Chondrocyte (in vitro differentiated cells): ENCODE data around the gene JAKMIP1. TPM values are rescaled to one million over a fixed set of nuclear protein-coding genes. Genes with fewer than 3 reads are reported as not detected.

Experiments used
- DNase-seq: peaks from one replicate; pipeline ENCODE4 v3.0.0; 2021; ENCODE audit warnings: mixed read lengths, low spot score
- H3K27ac Mint-ChIP-seq: one replicate; pipeline ENCODE4 v1.8.0; 2021; ENCODE audit warnings: mild to moderate bottlenecking, moderate library complexity, mixed read lengths; ENCODE audit not compliant: unreplicated experiment
- H3K27me3 Mint-ChIP-seq: 2 replicates; pipeline ENCODE4 v1.8.0; 2021; ENCODE audit warnings: low read depth, mixed read lengths
- H3K36me3 Mint-ChIP-seq: 2 replicates; pipeline ENCODE4 v1.8.0; 2021; ENCODE audit warnings: low read depth, mixed read lengths
- H3K4me1 Mint-ChIP-seq: 2 replicates; pipeline ENCODE4 v1.8.0; 2021; ENCODE audit warnings: low read depth, mild to moderate bottlenecking, mixed read lengths
- H3K4me3 Mint-ChIP-seq: one replicate; pipeline ENCODE4 v1.8.0; 2021; ENCODE audit warnings: mild to moderate bottlenecking, moderate library complexity, mixed read lengths; ENCODE audit not compliant: unreplicated experiment
- H3K9me3 Mint-ChIP-seq: 2 replicates; pipeline ENCODE4 v1.8.0; 2021; ENCODE audit warnings: low read depth, mixed read lengths
- total RNA-seq: library from RNA; stranded (reverse); gene quantifications from 3 replicates; pipeline ENCODE4 v1.2.1, GENCODE V29; 2021
- TF ChIP-seq, protein P1 (sequence below): fragments of 200-600 bp; sonication (generic); IDR thresholded peaks from 2 replicates; pipeline ENCODE4 v1.5.0; 2021; ENCODE audit warnings: antibody characterized with exemption, mild to moderate bottlenecking, moderate library complexity

Gene JAKMIP1
- total RNA-seq, 1 donor from 2014 or later: 0.10 TPM

DNA sequence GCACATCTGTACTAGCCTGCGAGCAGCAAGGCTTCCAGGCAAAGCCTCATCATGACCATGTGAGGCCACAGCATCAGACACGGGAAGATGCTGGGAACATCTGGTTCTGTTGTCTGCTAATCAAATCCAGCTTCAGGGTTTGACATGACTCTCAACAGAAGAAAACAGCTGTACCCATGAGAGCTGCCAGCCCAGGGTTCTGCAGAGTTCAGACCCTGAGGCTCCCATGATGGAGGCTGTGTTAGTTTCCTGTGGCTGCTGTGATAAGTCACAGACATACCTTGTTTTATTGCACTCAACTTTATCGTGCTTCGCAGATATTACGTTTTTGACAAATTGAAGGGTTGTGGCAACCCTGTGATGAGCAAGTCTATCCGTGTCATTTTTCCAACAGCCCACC is 37.5 kb downstream of the JAKMIP1 start:
- Mint-ChIP-seq H3K9me3 (peaks cover 22% of the 10 kb centered on the region), H3K4me3 (no peak overlapping the region), H3K4me1 (no peaks in the 10 kb centered on the region), H3K27me3 (peaks cover 14% of the 10 kb centered on the region), H3K27ac (no peak overlapping the region), H3K36me3 (no peaks in the 10 kb centered on the region)
- TF ChIP-seq, protein P1, sequence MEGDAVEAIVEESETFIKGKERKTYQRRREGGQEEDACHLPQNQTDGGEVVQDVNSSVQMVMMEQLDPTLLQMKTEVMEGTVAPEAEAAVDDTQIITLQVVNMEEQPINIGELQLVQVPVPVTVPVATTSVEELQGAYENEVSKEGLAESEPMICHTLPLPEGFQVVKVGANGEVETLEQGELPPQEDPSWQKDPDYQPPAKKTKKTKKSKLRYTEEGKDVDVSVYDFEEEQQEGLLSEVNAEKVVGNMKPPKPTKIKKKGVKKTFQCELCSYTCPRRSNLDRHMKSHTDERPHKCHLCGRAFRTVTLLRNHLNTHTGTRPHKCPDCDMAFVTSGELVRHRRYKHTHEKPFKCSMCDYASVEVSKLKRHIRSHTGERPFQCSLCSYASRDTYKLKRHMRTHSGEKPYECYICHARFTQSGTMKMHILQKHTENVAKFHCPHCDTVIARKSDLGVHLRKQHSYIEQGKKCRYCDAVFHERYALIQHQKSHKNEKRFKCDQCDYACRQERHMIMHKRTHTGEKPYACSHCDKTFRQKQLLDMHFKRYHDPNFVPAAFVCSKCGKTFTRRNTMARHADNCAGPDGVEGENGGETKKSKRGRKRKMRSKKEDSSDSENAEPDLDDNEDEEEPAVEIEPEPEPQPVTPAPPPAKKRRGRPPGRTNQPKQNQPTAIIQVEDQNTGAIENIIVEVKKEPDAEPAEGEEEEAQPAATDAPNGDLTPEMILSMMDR: no peak
- no peak for DNase-seq

DNA sequence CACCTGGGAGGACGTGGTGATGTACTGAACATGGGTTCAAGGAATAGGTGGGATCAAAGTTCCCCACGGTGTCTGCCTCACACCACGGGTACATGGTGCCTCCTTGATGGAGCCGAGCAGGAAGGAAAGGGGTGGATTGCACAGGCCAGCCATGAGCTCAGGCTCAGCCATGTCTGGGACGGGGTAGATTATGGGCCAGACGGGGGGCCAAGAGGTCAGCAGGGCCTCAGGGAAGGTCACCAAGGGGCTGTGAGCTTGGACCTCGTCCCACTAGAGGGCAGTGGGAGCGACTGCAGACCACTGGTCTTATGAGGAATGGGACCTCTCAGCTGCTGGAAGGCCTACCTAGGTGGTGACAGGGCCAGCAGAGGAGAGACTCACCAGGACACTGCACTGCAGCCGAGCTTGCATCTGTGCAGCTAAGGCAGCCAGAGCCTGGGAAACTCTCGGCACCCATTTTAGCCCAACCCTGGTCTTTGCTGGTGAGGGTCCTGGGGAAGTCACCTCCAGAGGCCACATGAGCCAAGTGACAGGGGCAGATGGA is 38.4 kb downstream of the JAKMIP1 start:
- Mint-ChIP-seq H3K4me3 (no peak overlapping the region), H3K4me1 (no peaks in the 10 kb centered on the region), H3K9me3 (peaks cover 22% of the 10 kb centered on the region), H3K27me3 (peaks cover 22% of the 10 kb centered on the region), H3K36me3 (no peaks in the 10 kb centered on the region), H3K27ac (no peak overlapping the region)
- TF ChIP-seq, protein P1: no peak
- DNase-seq: no peak

GRCh38 chr4:6160536-6160935 is 39.8 kb downstream of the JAKMIP1 start:
- peaks cover 34% of the 10 kb centered on the region for H3K27me3 Mint-ChIP-seq
- peaks cover 22% of the 10 kb centered on the region for H3K9me3 Mint-ChIP-seq
- TF ChIP-seq, protein P1: no peak
- H3K4me3 Mint-ChIP-seq: no peak overlapping the region
- no peak for DNase-seq
- H3K36me3 Mint-ChIP-seq: no peaks in the 10 kb centered on the region
- no peaks in the 10 kb centered on the region for H3K4me1 Mint-ChIP-seq
- H3K27ac Mint-ChIP-seq: no peak overlapping the region

- H3K4me3 Mint-ChIP-seq: no peak overlapping the region
- H3K27me3 Mint-ChIP-seq: peaks cover 46% of the 10 kb centered on the region
- no peaks in the 10 kb centered on the region for H3K4me1 Mint-ChIP-seq
- DNase-seq: no peak
- TF ChIP-seq, protein P1: no peak
- no peak overlapping the region for H3K27ac Mint-ChIP-seq
- no peaks in the 10 kb centered on the region for H3K36me3 Mint-ChIP-seq
- peaks cover 3% of the 10 kb centered on the region for H3K9me3 Mint-ChIP-seq
Observed at GRCh38 chr4:6157926-6158325, 42.4 kb downstream of the JAKMIP1 start.

DNA sequence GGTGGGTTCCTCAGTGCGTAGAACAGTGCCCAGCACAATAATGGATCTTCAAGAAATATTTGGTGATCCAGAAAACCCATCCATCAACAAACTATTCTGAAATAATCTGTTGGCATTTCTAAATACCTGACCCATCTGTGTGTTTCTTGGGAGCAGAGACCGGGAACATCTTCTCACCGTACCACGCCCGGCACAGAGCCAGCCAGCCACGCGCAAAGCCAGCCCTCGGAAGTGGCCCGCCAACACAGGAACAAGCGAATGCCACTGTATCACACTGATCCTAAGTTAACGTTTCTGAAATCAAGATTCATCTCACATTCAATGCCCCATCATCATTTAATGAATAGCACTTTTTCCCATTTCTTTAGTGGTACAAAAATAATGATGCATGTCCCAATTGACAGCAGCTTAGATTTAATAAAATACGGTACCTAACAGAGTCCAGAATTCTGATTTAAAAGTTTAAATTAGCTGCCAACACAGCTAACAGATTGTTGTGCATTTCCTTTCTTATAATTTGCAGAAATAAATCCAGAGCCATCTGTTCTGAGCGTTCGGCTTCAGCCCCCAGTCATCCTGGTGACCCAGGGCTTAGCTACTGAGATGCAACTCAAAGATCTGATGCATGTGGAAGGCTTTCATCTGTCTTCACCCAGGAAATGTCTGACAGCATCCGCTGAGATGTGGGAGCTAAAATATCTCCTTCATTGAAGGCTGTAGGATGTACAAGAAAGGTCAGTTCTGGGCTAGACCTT is 44.2 kb downstream of the JAKMIP1 start:
- Mint-ChIP-seq H3K27ac (no peak overlapping the region), H3K36me3 (no peaks in the 10 kb centered on the region), H3K4me1 (no peaks in the 10 kb centered on the region), H3K27me3 (peaks cover 60% of the 10 kb centered on the region), H3K4me3 (no peak overlapping the region), H3K9me3 (no peaks in the 10 kb centered on the region)
- DNase-seq: no peak
- TF ChIP-seq, protein P1: no peak
